GM19025 (cell line): ENCODE data around the gene GINS1.
A peak's percentile ranks its signal among the peaks of the same experiment; 100 is the strongest.

ENCODE experiments used
- ATAC-seq: cut with Tn5 transposase; IDR thresholded peaks from one replicate; pipeline ENCODE4 v1.9.1; 2021; ENCODE audit warnings: mild to moderate bottlenecking, low read depth, moderate library complexity; ENCODE audit not compliant: unreplicated experiment

GINS1 gene

GRCh38 chr20:25407311-25408169 lies at the start of gene GINS1:
Gene GINS1, plus strand, starts transcription at chr20:25407673. Its CDS starts 148 bp downstream, at chr20:25407821.
- ATAC-seq, result peak; percentile 87

GRCh38 chr20:25360631-25361286 lies 46.7 kb upstream of the GINS1 start:
- no peak for ATAC-seq

- no peak for ATAC-seq
Observed at GRCh38 chr20:25361287-25361683, 46.2 kb upstream of the GINS1 start.

GRCh38 chr20:25364180-25364788 lies 43.2 kb upstream of the GINS1 start:
- ATAC-seq, result no peak

- no peak for ATAC-seq
Observed at GRCh38 chr20:25364879-25365699, 42.4 kb upstream of the GINS1 start.

GRCh38 chr20:25368526-25368925 lies 38.9 kb upstream of the GINS1 start:
- no peak for ATAC-seq

GRCh38 chr20:25368976-25369375 lies 38.5 kb upstream of the GINS1 start:
- no peak for ATAC-seq

- no peak for ATAC-seq
Observed at GRCh38 chr20:25369529-25369928, 37.9 kb upstream of the GINS1 start.

GRCh38 chr20:25369971-25370370 lies 37.5 kb upstream of the GINS1 start:
- no peak for ATAC-seq

GRCh38 chr20:25372584-25373336 lies 34.7 kb upstream of the GINS1 start:
- no peak for ATAC-seq

GRCh38 chr20:25374842-25375241 lies 32.6 kb upstream of the GINS1 start:
- ATAC-seq, result no peak

- ATAC-seq, result no peak
Observed at GRCh38 chr20:25376236-25376635, 31.2 kb upstream of the GINS1 start.

GRCh38 chr20:25376886-25377285 lies 30.6 kb upstream of the GINS1 start:
- no peak for ATAC-seq

- no peak for ATAC-seq
Observed at GRCh38 chr20:25378189-25378883, 29.1 kb upstream of the GINS1 start.

- ATAC-seq, result no peak
Observed at GRCh38 chr20:25378884-25379733, 28.4 kb upstream of the GINS1 start.

- no peak for ATAC-seq
Observed at GRCh38 chr20:25380945-25381614, 26.4 kb upstream of the GINS1 start.

- ATAC-seq, result no peak
Observed at GRCh38 chr20:25382704-25383370, 24.6 kb upstream of the GINS1 start.
